COR-L47 (cell line): ENCODE data around the gene KDSR.

Experiments
- DNase-seq: peaks from one replicate; lab custom pipeline; 2025; lab: John Stamatoyannopoulos, UW

The KDSR gene

GRCh38 chr18:63284173-63284799 is 82.7 kb downstream of the KDSR start:
- no peak for DNase-seq

DNA sequence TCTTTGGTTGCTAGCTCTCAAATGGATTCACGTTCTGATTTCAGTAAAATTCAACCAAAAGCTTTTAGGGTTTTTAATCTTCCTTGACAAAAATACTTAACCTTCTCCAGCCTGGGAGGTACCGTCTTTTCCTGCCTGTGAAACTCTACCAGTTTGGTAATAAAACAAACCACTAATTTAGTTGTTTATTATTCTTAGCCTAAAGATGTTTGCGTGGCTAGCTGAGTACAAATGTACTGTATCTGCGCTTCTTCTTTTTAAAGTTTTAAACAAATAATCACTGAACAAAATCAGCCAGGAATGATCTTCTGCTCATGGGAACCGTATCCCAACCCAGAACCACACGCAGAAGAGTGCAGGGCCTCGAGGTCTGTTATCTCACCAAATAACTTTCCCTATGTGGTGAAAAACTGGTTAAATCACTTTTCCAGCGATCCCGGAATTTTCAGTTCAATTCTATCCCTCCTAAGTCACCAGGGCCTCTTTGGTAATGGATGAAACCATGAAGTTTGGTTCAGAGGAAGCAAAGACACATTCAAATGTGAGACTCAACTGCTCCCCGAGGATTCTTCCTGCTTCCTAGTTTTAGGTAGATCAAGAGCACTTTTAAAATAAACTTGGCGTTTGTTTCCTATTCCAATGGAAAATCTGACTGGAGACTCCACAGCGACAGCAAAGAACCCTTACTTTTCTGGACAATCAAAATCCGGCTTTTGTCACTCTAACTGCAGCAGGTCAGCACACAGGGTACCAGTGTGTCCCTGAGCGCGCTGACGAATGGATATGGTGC is 83.5 kb downstream of the KDSR start:
- DNase-seq, result no peak

- no peak for DNase-seq
Observed at GRCh38 chr18:63282793-63283192, 84.2 kb downstream of the KDSR start.
